HepG2 (cell line): Measurements from ENCODE around the gene PNPLA2. TPM values are rescaled to one million over a fixed set of nuclear protein-coding genes. Genes with fewer than 3 reads are reported as not detected.

ENCODE experiments used
- GZF1 ChIP-seq: sonication (generic); formaldehyde crosslinking; IDR thresholded peaks from 2 replicates; pipeline ENCODE4 v1.5.1; 2020; ENCODE audit warnings: mild to moderate bottlenecking, missing genetic modification reagents
- HHEX ChIP-seq: IDR thresholded peaks from 2 replicates; pipeline ENCODE4 v1.6.1; 2016; ENCODE audit warnings: control low read depth
- REPIN1 ChIP-seq: sonication (generic); formaldehyde crosslinking; IDR thresholded peaks from 2 replicates; pipeline ENCODE4 v1.8.0; 2022; ENCODE audit warnings: missing genetic modification reagents, low read depth, mild to moderate bottlenecking, borderline replicate concordance
- SMARCE1 ChIP-seq: fragments of 450-650 bp; IDR thresholded peaks from 2 replicates; pipeline ENCODE4 v1.6.1; 2017; ENCODE audit warnings: borderline replicate concordance
- SOX13 ChIP-seq, 3 experiments: fragments of 450-650 bp in 1 of 3; sonication (generic) in 1 of 3; formaldehyde crosslinking in 1 of 3; IDR thresholded peaks in 2 of 3; conservative IDR thresholded peaks in 1 of 3; 2 replicates each; pipeline versions ENCODE4 v1.5.0 to v1.6.1; 2016 to 2020; ENCODE audit warnings: antibody characterized with exemption in 1 of 3, mild to moderate bottlenecking in 1 of 3, missing compliant biosample characterization in 1 of 3, missing genetic modification reagents in 1 of 3, moderate library complexity in 1 of 3
- TARDBP ChIP-seq: sonication (generic); formaldehyde crosslinking; IDR thresholded peaks from 2 replicates; pipeline ENCODE4 v1.8.0; 2022; ENCODE audit warnings: mild to moderate bottlenecking, missing genetic modification reagents
- THAP11 ChIP-seq: IDR thresholded peaks from 2 replicates; pipeline ENCODE4 v1.6.1; 2016; ENCODE audit warnings: missing biosample characterization, missing genetic modification reagents
- TMF1 ChIP-seq: sonication (generic); formaldehyde crosslinking; IDR thresholded peaks from 2 replicates; pipeline ENCODE4 v1.8.1; 2022; ENCODE audit warnings: low read depth, missing genetic modification reagents
- ZFP90 ChIP-seq: sonication (generic); formaldehyde crosslinking; IDR thresholded peaks from 2 replicates; pipeline ENCODE4 v1.8.0; 2022; ENCODE audit warnings: missing genetic modification reagents, mild to moderate bottlenecking, inconsistent platforms, borderline replicate concordance
- ZNF124 ChIP-seq: sonication (generic); formaldehyde crosslinking; IDR thresholded peaks from 2 replicates; pipeline ENCODE4 v1.4.0; 2020; ENCODE audit warnings: missing genetic modification reagents
- ZNF3 ChIP-seq: IDR thresholded peaks from 2 replicates; pipeline ENCODE4 v1.7.0; 2017; ENCODE audit warnings: inconsistent platforms
- ZNF567 ChIP-seq: sonication (generic); formaldehyde crosslinking; IDR thresholded peaks from 2 replicates; pipeline ENCODE4 v1.8.1; 2023; ENCODE audit warnings: mild to moderate bottlenecking, missing genetic modification reagents, borderline replicate concordance
- ZNF790 ChIP-seq: sonication (generic); formaldehyde crosslinking; IDR thresholded peaks from 2 replicates; pipeline ENCODE4 v1.8.0; 2022; ENCODE audit warnings: missing genetic modification reagents, mild to moderate bottlenecking, borderline replicate concordance
- polyA plus RNA-seq, 8 experiments: library from polyadenylated mRNA; depleted of rRNA in 3 of 8; stranded (reverse) in 7 of 8; unstranded in 1 of 8; fragments of >200 nt; fragmentation: Illumina TruSeq in 4 of 8; extraction: Trizol in 4 of 8; gene quantifications; 2 replicates each; pipeline versions ENCODE4 v1.2.1 to v1.2.3, GENCODE V29; 2011 to 2016; ENCODE audit warnings: low read depth in 4 of 8, missing spikeins in 1 of 8, mixed read lengths in 1 of 8; ENCODE audit not compliant: insufficient read depth in 1 of 8
- total RNA-seq, 5 experiments: library from RNA; depleted of rRNA; stranded (reverse); fragments of >200 nt; fragmentation: Illumina TruSeq; extraction: Trizol; gene quantifications; 2 replicates each; pipeline ENCODE4 v1.2.3, GENCODE V29; 2016; ENCODE audit warnings: low read depth in 1 of 5
- TF ChIP-seq, protein P1 (sequence below): sonication (generic); formaldehyde crosslinking; IDR thresholded peaks from 2 replicates; pipeline ENCODE4 v1.8.1; 2023; ENCODE audit warnings: missing genetic modification reagents, inconsistent platforms, borderline replicate concordance
- TF ChIP-seq, protein P2 (sequence below): sonication (generic); formaldehyde crosslinking; IDR thresholded peaks from 2 replicates; pipeline ENCODE4 v1.8.0; 2022; ENCODE audit warnings: mild to moderate bottlenecking, missing genetic modification reagents, borderline replicate concordance
- TF ChIP-seq, protein P3 (sequence below): sonication (generic); formaldehyde crosslinking; conservative IDR thresholded peaks from 2 replicates; pipeline ENCODE4 v1.4.0; 2020; ENCODE audit warnings: missing genetic modification reagents
- TF ChIP-seq, protein P4 (sequence below), 2 experiments: sonication (generic) in 1 of 2; formaldehyde crosslinking in 1 of 2; IDR thresholded peaks; 2 replicates each; pipeline versions ENCODE4 v1.4.0 to v1.6.1; 2016 to 2020; ENCODE audit warnings: borderline replicate concordance in 1 of 2, low read depth in 1 of 2, mild to moderate bottlenecking in 1 of 2, missing genetic modification reagents in 1 of 2

Gene PNPLA2
- total and polyA plus RNA-seq, 2 of the 13 experiments (the other 11 are each of a cell fraction or from before 2014, with no cell fraction given), result 10.5 to 43.2 TPM

DNA sequence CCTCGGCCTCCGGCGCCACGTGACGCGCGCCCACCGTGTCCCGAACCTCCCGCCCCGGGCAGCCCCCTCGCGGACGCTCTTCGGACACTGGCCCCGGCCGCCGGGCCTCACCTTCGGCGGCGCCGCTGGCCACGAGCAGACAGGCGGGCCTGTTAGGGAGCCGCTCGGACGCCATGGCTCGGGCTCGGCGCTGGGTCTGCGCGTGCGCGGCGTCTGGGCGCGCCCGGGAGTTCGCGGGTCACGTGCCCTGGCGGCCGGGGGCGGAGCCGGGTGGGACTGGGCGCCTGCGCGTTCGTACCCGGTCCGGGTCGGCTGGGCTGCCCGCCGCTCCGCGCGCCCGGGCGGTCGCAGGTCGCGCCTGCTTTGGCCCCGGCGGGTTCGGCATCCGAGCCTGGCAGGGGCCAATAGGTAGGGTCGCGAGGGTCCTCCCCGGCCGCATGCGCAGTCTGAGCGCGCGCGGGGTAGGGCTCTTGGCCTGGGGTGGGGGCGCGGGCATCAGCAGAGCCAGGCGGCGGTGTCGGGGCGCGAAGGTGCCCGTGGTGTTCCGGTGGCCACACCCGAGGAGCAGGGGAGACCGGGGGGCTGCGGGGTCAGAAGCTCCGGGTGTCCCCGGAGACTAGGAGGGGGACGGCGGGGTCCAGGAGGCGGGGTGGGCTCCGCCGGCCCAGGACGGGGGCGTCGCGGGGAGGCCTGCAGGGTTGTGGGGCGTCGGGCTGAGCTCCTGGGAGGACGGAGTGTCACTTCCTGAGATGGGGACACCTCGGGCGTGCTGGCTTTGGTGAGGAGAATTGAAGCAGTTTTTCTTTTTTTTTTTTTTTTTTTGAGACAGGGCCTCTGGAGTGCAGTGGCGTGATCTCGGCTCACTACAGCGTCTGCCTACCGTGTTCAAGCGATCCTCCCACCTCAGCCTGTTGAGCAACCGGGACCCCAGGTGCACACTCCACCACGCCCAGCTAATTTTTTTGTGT lies 41.1 kb upstream of the PNPLA2 start, which contains the start of gene GATD1 (continued):
- TF ChIP-seq, protein P1, sequence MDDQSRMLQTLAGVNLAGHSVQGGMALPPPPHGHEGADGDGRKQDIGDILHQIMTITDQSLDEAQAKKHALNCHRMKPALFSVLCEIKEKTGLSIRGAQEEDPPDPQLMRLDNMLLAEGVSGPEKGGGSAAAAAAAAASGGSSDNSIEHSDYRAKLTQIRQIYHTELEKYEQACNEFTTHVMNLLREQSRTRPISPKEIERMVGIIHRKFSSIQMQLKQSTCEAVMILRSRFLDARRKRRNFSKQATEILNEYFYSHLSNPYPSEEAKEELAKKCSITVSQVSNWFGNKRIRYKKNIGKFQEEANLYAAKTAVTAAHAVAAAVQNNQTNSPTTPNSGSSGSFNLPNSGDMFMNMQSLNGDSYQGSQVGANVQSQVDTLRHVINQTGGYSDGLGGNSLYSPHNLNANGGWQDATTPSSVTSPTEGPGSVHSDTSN (CRISPR knock-in tag), result no peak
- no peak for TF ChIP-seq THAP11 (CRISPR knock-in tag)
- no peak for TF ChIP-seq ZNF3 (CRISPR knock-in tag)
- 0 out of 2 replicates have a peak, but pooled peaks have one; percentile 30 for TF ChIP-seq REPIN1 (CRISPR knock-in tag)
- TF ChIP-seq ZFP90 (CRISPR knock-in tag), result no peak
- no peak for TF ChIP-seq HHEX (CRISPR knock-in tag)
- no peak for TF ChIP-seq GZF1 (CRISPR knock-in tag)
- TF ChIP-seq, protein P2, sequence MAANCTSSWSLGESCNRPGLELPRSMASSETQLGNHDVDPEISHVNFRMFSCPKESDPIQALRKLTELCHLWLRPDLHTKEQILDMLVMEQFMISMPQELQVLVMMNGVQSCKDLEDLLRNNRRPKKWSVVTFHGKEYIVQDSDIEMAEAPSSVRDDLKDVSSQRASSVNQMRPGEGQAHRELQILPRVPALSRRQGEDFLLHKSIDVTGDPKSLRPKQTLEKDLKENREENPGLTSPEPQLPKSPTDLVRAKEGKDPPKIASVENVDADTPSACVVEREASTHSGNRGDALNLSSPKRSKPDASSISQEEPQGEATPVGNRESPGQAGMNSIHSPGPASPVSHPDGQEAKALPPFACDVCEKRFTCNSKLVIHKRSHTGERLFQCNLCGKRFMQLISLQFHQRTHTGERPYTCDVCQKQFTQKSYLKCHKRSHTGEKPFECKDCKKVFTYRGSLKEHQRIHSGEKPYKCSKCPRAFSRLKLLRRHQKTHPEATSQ (CRISPR knock-in tag), result no peak
- TF ChIP-seq TARDBP (CRISPR knock-in tag), result no peak
- TF ChIP-seq, protein P3, sequence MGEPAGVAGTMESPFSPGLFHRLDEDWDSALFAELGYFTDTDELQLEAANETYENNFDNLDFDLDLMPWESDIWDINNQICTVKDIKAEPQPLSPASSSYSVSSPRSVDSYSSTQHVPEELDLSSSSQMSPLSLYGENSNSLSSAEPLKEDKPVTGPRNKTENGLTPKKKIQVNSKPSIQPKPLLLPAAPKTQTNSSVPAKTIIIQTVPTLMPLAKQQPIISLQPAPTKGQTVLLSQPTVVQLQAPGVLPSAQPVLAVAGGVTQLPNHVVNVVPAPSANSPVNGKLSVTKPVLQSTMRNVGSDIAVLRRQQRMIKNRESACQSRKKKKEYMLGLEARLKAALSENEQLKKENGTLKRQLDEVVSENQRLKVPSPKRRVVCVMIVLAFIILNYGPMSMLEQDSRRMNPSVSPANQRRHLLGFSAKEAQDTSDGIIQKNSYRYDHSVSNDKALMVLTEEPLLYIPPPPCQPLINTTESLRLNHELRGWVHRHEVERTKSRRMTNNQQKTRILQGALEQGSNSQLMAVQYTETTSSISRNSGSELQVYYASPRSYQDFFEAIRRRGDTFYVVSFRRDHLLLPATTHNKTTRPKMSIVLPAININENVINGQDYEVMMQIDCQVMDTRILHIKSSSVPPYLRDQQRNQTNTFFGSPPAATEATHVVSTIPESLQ (CRISPR knock-in tag), result no peak
- 0 out of 2 replicates have a peak, but pooled peaks have one; percentile 27 for TF ChIP-seq ZNF567 (CRISPR knock-in tag)
- peak; percentile 52; the same call in 1 of the 2 replicates for TF ChIP-seq ZNF790
- TF ChIP-seq TMF1 (CRISPR knock-in tag), result 0 out of 2 replicates have a peak, but pooled peaks have one; percentile 58
- no peak for TF ChIP-seq SMARCE1
- TF ChIP-seq, protein P4, sequence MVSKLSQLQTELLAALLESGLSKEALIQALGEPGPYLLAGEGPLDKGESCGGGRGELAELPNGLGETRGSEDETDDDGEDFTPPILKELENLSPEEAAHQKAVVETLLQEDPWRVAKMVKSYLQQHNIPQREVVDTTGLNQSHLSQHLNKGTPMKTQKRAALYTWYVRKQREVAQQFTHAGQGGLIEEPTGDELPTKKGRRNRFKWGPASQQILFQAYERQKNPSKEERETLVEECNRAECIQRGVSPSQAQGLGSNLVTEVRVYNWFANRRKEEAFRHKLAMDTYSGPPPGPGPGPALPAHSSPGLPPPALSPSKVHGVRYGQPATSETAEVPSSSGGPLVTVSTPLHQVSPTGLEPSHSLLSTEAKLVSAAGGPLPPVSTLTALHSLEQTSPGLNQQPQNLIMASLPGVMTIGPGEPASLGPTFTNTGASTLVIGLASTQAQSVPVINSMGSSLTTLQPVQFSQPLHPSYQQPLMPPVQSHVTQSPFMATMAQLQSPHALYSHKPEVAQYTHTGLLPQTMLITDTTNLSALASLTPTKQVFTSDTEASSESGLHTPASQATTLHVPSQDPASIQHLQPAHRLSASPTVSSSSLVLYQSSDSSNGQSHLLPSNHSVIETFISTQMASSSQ (IDR thresholded peaks at IDR 0.05; ENCODE audit: low read depth), result no peak
- TF ChIP-seq, protein P4 (CRISPR knock-in tag; IDR thresholded peaks at IDR 0.05; ENCODE audit: borderline replicate concordance), result no peak
- no peak; the same call in 1 of the 2 replicates for TF ChIP-seq SOX13 (IDR thresholded peaks at IDR 0.05)
- TF ChIP-seq SOX13 (CRISPR knock-in tag; conservative IDR thresholded peaks at IDR 0.05 in 1 of 2, IDR thresholded peaks at IDR 0.05 in 1 of 2), result no peak
- TF ChIP-seq ZNF124 (CRISPR knock-in tag), result no peak
